Glomerular endothelial cell (primary cell): ENCODE measurements around the gene SLC17A9. TPM values are rescaled to one million over a fixed set of nuclear protein-coding genes. Genes with fewer than 3 reads are reported as not detected.

Experiments used
- DNase-seq: peaks from one replicate; pipeline ENCODE4 v3.0.0-alpha.2; 2011; ENCODE audit warnings: low read depth, low spot score; ENCODE audit errors: extremely low read depth
- total RNA-seq: library from RNA; depleted of rRNA; stranded (reverse); fragments of >200 nt; gene quantifications from 2 replicates; pipeline ENCODE4 v1.2.3, GENCODE V29; 2015

SLC17A9 gene
- total RNA-seq, 1 donor from 2014 or later: 22.9 TPM

DNA sequence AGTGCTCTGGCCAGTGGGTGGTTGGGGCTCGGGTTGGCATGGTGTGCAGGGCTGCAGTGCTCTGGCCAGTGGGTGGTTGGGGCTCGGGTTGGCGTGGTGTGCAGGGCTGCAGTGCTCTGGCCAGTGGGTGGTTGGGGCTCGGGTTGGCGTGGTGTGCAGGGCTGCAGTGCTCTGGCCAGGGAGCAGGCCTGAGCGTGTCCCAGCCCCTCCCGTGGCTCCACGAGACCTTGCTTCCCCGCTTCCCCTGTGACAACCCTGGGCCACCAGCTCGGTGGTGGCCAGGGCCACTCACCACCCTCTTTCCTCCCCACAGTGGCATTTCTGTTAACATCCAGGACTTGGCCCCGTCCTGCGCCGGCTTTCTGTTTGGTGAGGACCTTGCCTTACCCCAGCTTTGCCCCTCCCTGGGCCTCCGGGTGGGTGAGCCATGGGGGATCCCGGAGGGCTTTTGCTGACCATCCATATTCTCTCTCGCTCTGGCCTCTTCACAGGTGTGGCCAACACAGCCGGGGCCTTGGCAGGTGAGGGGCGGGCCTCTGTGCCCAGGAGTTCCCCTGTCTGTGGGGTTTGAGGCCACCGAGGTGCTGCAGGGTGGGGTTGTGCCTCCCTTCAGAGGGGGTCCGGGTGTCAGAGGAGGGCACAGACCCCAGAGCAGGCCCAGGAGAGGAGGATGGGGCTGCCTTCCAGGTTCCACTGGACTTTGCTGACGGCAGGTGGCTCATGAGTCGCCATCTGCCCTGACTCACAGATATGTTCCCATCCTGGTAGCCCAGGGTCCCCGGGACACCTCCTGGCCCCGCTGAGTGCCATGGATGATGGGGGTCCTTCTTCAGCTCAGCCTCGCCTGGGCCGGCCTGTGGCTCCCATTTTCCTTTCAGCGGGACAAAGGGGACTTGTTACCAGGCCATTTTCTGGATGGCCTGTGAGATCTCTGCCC, 14.0 kb downstream of the SLC17A9 start:
- DNase-seq: no peak

DNA sequence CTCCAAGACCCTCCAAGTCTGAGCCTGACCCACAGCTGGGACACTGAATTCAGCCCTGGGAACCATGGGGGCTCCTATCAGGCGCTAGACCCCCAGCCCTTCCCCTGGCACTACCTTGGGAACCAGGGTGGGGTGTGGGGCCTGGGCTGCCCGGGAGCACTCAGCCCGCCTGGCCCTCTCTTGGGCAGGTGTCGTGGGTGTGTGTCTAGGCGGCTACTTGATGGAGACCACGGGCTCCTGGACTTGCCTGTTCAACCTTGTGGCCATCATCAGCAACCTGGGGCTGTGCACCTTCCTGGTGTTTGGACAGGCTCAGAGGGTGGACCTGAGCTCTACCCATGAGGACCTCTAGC, 14.6 kb downstream of the SLC17A9 start:
- DNase-seq: no peak

DNA sequence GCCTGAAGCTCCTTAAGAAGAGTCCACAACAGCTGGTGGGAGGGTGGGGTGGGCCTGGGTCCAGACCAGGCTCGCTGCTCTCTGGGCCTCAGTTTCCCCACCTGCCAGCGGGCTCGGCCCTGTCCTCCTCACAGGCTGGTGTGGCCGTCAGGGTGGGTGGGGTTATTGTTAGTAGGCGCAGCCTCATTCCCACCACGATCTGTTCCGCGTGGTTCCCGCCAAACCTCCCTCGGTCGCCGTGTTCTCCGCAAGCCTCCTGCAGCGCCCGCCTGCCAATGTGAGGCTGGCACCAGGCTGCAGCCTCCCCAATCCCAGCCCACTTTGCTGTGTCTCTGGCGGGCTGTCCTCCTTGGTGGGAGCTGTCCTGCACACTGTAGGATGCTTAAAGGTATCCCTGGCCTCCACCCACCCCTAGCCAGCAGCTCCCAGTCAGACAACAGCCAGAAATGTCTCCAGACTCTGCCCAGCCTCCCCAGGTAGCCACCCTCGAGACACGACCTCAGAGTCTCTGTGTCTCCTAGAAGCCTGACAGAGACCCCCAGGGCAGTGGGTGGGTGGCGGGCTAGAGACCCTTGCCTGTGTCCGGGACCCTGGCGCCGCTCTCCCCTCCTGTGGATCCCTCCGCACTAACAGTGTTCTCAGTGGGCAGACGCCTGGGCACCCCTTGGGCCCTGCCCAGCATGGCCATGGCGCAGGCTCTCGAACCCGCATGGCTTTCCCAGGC, 15.3 kb downstream of the SLC17A9 start:
- DNase-seq: no peak

DNA sequence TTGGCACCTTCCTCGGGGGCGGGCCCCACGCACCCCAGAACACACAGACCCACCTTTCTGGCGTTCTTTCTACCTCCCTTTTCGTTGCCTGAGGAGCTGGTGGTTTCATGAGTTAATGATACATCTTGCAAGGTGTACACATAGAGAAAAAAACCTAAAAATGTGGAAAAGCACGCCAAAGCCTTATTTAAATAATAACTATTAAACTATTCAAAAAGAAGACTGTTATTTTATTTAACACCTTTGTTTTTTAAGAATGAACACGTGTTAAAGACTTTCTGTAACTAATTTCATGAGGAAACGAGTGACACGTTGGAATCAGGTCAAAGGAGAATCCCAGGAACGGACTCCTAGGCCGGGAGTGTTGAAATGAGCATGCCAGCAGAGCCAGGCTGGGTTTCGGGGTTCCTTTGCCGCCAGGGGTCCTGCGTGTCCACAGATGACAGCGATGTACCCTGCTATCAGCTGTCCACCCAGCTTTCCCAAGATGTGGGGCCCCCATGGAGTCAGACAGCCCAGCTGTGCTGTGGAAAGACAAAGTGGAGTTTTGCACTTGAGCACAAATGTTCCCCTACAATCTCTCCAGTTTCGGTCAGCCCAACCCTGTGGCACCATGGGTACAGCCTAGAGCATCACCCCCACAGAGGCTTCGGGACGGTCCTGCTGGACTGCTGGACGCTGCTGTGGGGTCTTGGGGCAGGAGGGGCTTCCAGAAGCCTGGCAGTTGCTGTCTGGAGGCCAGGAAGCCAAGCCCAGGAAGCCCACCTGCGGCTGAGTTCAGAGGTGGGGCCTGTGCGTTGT, 16.1 kb downstream of the SLC17A9 start:
- no peak for DNase-seq

DNA sequence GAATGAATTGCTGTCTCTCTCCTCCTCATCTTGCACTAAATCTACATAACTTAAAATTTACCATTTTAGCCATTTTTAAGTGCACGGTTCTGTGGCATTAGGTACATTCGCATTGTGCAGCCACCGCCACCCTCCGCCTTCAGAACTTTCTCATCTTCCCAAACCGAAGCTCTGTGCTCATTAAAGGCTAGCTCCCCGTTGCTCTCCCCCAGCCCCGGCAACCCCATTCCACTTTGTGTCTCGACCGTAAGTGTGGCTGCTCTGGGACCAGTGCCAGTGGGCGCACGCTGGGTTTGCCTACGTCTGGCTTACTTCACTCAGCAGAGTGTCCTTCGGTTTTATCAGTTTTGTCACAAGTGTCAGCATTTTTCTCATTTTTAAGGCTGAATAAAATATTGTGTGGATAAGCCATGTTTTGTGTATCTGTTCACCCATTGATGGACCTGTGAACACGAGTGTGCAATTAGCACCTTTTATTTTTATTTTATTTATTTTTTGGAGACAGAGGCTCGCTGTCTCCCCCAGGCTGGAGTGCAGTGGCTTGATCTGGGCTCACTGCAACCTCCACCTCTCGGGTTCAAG, 16.8 kb downstream of the SLC17A9 start:
- DNase-seq: no peak

DNA sequence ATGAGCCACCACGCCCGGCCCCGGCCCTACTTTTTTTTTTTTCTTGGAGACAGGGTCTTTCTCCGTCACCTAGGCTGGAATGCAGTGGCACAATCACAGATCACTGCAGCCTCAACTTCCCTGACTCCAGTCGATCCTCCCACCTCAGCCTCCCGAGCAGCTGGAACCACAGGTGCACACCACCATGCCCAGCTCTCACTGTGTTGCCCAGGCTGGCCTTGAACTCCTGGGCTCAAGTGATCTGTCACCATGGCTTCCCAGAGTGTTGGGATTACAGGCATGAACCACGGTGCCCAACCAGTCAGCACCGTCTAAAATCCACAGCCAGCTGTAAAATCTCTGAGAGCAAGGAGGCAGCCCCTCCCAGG, 17.4 kb downstream of the SLC17A9 start:
- no peak for DNase-seq

DNA sequence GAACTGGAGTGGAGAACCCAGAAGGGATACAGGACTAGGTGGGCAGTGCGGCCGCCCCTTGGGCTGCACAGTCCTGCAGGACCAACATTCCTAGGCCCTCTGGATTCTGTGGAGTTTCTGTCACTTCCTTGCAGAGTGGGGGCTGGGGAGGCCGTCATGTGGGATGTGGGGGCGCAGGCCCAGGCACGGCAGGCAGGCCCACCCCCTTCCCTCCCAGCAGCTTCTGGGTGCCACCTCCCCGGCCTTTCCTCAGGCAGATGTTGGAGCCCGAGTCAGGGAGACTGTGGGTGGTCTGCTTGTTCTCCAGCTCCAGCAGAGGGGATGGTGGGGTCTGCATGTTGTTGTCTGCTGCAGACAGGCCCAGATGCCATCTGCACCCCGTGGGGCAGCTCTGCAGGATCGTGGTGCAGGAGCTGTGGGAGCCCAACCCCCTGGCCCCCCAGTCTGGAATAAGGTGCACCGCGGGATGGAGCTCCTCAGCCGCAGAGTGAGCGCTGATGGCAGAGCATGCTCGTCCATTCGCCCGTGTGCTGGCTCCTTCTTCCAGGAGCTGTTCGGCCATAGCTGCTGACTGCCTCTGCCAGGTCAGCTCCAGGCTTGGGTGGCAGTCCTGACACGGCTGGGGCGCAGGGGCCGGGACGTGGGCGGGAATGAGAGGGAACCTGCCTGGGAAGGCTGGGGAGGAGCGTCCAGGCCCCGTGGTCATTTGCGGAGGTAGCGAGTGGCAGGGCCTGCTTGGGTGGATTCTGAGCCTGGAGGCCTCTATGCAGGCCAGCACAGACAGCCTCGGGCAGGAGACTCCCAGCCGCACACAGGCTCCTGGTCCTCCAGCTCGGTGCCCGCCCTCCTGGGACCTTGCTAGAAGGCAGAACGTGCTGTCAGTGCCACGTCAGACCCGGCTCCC, 18.1 kb downstream of the SLC17A9 start:
- DNase-seq: no peak

DNA sequence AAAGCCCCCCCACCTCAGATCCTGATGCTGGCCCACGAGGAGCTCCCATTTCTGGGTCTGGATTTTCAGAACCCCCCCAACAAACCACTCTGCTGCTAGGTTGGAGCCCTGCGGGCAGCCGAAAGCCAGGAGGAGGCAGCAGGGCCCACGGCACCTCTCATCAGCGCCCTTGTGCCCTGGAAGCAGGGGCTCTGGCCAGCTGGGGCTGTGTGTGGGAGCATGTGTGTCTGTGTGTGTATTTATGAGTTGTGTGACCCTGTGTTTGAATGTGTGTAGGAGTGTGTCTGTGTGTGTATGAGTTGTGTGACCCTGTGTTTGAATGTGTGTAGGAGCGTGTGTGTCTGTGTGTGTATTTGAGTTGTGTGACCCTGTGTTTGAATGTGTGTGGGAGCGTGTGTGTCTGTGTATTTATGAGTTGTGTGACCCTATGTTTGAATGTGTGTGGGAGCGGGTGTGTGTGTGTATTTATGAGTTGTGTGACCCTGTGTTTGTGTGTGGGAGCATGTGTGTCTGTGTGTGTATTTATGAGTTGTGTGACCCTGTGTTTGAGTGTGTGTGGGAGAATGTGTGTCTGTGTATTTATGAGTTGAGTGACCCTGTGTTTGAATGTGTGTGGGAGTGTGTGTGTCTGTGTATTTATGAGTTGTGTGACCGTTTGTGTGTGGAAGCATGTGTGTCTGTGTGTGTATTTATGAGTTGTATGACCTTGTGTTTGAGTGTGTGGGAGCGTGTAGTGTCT, 18.9 kb downstream of the SLC17A9 start:
- DNase-seq: no peak

DNA sequence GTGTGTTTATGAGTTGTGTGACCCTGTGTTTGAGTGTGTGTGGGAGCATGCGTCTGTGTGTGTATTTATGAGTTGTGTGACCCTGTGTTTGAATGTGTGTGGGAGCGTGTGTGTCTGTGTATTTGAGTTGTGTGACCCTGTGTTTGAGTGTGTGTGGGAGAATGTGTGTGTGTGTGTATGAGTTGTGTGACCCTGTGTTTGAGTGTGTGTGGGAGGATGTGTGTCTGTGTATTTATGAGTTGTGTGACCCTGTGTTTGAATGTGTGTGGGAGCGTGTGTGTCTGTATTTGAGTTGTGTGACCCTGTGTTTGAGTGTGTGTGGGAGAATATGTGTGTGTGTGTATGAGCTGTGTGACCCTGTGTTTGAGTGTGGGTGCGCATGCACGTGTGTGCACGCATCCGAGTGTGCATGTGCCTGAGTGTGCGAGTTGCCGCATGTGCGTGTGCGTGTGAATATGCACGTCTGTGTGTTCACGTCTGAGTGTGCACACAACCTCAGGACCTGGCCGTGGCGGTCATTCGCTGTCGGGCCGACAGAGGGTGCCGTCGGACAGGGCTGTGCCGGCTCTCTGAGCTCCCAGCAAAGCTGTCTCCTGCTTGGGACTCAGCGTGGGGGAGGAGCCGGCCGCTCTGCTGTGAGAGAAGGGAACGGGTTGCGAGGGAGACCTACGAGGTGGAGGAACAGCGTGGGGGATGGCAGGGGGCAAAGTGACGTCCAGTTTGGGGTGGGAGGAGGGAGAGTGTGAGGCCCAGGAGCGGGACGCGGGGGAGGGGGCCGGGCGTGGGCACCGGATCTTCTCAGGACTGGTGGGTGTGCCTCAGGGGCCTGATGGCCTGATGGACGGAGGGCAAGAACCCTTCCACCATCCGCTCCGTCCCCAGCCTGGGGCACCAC, 19.7 kb downstream of the SLC17A9 start:
- peak; percentile 7 for DNase-seq

DNA sequence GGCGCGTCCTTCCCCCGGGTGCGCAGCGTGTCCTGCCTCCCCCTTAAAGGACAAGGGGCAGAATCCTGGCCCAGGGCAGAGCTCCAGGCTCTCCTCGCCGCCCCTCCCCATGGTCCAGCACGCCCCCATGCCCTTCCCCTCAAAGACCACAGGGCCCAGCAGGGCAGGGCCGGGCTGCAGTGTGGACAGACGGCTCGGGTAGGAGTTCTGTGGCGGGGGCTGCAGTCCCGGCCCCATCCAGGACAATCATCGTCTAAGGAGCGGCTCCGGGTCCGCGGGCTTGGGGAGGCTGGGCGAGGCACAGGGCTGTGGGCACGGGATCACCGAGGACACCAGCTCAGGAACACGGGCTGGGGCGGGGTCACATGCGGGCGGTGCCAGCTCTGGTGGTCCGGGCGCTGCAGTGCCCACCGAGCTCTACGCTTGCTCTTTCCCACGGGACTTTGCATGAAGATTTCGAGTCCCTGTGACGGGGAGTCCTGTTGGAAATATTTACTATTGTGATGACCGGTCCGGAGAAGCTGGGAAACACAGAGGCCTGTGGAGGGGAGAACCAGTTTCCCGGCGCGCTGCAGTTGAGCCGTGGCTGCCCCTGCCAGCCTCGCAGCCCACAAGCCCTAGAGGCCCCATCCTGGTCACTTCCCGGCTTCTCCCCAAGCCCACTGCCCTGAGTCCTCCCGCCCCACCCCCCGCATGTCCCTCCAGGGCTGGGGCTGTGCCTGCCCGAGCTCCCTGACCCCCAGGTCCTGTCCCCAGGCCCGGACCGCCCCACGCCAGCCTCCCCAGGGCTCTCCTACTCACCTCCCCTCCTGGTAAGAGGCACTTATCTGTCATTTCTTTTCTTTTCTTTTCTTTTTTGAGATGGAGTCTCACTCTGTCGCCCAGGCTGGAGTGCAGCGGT, 20.6 kb downstream of the SLC17A9 start:
- DNase-seq: no peak

DNA sequence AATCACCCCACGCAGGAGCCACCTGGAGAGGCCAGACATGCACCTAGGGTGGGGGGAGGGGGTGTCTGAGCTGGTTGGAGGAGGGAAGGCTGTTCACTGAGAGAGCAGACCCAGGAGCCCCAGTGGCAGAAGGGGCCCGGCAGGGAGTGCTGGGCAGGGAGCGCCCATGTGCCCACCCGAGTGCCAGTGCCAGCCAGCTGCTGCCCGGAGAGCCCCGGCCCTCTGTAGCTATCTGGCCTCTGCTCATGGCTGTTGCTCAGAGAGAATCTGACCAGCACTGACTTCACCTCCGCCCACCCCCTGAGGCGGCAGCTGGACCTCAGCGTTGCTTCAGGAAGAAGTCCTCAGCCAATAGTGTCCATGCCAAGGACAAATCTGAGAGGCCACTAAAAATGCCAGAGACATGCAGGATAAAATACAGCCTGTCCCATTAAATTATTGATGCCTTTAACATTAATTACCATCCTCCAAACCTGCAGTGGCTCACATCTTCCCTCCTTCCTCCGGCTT, 22.8 kb downstream of the SLC17A9 start:
- no peak for DNase-seq

DNA sequence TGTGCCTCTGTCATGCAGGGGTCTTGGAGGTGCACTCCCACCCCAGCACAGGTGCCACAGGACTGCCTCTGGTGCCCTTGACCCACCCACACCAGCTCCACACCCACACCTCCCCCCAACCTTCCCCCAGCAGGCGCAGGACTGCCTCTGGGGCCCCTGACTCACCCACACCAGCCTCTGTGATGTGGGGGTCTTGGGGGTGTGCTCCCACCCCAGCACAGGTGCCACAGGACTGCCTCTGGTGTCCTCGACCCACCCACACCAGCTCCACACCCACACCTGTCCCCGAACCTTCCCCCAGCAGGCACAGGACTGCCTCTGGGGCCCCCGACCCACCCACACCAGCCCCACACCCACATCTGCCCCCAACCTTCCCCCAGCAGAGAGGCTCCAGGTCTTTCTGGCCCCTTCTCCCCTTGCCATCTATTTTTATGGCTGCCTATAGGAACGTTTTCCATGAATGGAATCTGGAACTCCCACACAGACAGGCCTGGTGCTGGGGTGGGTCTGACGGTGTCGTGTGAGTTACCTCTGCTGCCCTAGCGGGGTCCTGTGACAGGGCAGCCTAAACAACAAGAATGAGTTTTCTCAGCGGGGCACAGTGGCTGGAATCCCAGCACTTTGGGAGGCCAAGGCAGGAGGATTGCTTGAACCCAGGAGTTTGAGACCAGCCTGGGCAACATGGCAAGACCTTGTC, 23.5 kb downstream of the SLC17A9 start:
- DNase-seq: no peak

DNA sequence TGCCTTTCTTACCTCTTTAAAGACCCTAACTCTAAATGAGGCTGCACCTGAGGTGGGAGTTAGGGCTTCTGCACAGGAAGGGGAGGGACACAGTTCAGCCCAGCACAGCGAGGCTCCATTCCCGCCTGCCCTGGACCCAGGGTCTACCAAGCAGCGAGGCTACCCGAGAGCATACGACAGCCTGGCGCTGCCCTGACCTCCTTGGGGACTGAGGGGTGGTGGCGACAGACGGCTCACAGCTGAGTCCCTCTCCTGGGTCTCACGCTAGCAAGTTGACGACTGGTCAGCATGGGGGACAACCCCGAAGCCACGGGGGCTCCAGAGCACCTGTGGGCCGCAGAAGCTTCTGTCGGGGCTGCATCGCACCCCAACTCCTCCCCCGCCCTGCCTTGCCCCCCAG, 24.4 kb downstream of the SLC17A9 start:
- no peak for DNase-seq

DNA sequence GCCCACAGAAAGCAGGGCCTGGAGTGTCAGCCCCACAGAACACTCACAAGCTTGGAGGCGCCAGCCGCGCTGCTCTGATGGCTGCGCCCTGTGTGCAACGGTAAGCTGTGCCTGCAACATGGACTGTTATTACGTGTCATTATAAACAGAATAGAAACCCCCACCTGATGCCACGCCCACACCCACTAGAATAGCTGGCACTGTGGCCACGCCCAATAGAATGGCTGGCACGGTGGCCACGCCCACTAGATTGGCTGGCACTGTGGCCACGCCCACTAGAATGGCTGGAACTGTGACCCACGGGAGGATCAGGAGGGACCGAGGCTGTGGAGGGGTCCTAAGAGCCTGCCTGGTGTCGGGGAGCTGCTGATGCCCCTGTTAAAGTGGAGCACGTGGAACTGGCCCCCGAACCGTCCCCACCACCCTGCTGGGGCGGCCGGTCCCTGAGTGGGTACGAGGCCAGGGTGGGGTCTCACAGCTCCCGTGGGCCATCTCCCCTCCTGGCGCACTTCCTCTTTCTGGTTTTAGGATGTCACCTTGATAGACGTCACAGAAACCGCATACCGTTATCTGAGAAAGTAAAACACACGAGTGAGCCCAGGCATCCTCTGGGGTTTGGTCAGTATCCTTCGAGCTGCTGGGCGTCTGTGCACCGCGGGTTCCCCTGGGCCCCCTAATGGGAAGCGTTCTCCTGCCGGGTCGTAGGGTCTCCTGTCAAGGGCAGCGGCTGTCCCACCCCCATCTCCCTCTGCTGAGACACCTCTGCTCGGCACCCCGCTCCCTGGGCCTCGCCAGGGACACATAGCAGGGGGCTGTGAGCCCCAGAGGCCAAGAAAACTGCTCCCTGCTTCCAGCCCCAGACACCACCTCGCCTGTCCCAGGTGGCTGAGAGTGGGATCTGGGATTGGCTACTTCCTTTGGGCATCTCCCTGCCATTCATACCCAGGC, 25.4 kb downstream of the SLC17A9 start:
- no peak for DNase-seq

DNA sequence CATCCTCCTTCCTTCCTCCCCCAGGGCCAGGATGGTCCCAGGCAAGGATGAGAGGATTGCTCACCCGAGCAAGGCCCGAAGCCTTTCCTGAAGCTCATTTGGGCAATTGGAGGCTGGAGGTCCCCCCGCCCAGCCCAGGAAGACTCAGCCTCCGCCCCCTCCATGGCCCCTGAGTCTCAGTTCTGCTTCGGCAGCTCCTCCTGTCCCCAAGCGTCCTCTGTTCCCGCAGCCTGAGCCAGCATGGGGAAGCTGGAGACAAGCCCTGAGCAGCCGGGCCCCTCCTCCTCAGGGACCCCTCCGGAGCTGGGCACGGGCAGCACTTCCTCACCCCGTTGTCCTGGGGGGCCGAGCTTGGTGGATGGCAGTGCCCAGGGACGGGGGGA, 26.0 kb downstream of the SLC17A9 start:
- no peak for DNase-seq
